HG02852 (cell line): ENCODE measurements around the gene CHD1.

Experiments used
- ATAC-seq: cut with Tn5 transposase; IDR thresholded peaks from one replicate; pipeline ENCODE4 v1.9.1; 2021; ENCODE audit warnings: mild to moderate bottlenecking, moderate library complexity; ENCODE audit not compliant: unreplicated experiment

CHD1 gene

DNA sequence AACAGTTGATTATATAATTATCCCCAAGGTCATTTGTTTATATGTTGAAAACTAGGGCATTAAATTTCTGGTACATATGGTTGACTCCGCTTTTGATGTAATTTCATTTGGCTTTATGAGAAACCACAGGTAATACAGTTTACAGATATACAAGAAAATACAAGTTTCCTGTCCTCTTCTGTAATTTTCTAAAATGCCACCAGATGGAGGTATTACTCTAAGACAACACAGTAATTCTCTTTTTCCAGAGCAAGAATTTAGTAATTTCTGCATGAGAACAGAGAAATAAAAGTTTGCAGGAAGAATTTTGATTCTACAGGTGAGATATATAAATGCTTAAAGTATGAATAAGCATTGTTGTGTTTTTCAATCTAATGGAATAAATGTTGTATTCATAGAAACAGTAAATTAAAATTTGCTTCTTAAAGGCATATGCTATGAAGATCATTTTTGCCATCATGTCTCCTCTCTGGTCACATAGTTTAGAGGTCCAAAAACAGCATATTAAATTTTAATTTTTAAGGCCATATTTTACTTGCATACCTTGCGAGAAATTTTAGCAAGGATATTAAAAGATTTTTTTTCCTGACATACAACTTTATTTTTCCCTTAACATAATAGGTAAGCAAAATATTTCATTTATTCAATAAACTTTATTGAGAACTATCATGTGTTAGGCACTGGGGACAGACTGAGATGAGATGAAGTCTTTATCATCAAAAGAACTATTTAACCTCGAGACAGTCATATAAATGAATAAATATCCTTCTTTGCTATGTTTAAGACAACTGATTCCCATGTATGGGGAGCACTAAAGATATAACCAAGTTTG, 22.7 kb downstream of the CHD1 start:
- no peak for ATAC-seq

- no peak for ATAC-seq
Observed at GRCh38 chr5:98904780-98905179, 24.0 kb downstream of the CHD1 start.

- ATAC-seq: no peak
Observed at GRCh38 chr5:98902733-98903132, 26.1 kb downstream of the CHD1 start.

GRCh38 chr5:98899456-98899855, 29.4 kb downstream of the CHD1 start:
- ATAC-seq: no peak

DNA sequence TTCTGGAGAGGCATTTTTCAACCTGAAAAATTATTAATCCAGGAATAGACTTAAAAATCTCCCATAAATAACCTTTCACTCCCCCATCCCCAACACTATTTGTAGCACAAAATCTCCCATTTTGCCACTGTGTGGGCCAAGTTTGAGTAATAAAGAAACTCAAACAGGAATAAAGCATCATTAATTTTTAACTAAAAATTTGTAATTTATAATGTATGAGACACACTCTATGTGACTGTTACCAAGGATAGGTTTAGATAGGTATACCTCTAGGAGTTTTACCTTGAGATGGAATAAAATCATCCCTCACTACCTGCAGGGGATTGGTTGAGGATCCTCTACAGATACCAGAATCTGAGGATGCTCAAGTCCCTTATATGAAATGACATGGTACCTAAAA, 30.1 kb downstream of the CHD1 start:
- ATAC-seq: no peak

DNA sequence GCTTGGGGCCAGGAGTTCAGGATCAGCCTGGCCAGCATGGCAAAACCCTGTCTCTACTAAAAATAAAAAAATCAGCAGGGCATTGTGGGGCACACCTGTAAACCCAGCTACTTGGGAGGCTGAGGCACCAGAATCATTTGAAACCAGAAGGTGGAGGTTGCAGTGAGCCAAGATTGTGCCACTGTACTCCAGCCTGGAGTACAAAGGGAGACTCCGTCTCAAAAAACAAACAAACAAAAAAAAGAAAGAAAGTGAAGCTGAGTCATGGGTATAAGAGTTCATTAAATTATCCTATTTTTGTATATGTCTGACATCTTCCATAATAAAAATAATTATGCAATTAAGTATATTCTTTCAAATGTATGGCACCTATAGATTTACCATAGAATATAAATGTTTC, 37.2 kb downstream of the CHD1 start:
- no peak for ATAC-seq

- no peak for ATAC-seq
Observed at GRCh38 chr5:98880598-98880997, 48.2 kb downstream of the CHD1 start.

DNA sequence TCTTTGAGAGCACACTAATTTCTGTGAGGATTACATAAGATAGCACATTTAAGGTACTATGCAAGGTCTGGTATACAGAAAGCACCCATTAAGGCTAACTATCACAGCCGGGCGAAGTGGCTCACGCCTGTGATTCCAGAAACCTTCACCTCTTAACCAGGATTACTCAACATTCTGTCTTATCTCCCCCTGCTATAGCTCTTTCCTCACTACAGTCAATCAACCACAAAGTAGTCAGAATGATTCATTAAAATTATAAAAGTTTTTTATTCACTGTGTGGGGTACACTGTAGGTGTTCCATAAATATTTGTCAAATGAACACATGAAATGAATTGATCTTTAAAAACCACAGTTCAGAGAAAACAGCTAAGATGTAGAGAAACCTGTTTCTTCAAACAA, 48.7 kb downstream of the CHD1 start:
- ATAC-seq: no peak

- no peak for ATAC-seq
Observed at GRCh38 chr5:98877600-98877999, 51.2 kb downstream of the CHD1 start.

DNA sequence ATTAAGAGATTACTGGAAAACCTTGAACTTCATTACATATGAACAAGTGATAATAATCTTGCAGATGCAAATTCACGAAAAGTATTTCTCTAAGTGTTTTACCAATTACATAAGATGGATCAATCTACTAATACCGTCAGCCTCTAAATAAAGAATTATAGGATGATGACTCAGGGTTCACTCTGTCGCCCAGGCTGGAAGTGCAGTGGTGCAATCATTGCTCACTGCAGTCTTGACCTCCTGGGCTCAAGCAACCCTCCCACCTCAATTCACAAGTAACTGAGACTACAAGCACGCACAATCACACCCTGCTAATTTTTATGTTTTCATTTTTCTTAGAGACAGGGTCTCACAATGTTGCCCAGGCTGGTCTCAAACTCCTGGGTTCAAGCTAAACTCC, 56.1 kb downstream of the CHD1 start:
- no peak for ATAC-seq

DNA sequence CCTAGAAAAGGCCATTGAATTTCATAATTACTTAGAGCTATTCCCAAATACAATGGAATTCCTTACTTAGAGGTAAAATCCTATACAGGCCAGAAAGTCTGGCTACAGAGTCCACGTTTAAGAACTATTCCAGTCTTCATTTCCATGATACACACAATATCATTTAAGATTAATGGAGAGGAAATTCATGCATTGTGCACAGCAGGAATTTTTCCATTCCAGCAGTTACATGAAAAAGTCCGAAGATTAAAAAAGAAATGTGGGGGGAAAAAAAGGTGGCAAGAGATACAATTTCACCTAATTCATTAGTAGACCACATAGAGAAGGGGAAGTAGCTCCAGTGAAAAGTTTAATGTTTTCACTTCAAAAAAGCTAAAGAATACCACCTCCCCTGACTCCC, 63.1 kb downstream of the CHD1 start:
- no peak for ATAC-seq

GRCh38 chr5:98847054-98847453, 81.8 kb downstream of the CHD1 start:
- no peak for ATAC-seq

- no peak for ATAC-seq
Observed at GRCh38 chr5:98846520-98846919, 82.3 kb downstream of the CHD1 start.

DNA sequence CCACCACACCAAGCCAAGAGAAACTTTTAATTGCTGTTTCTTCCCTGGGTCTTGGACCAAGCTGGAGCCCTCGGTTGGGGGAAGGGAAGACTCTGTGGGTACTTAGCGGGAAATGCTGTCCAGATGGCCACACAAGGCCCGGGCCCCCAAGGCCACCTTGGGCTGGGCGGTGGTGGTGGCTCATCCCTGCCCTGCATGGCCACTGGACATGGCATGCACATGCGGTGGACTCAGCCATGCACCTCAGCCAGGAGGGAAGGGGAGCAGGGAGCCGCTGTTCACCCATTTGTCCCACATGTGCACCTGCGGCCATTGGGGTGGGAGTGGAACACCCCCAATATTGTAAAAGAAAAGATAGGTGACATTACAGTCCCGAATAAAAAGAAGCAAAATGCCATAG, 82.9 kb downstream of the CHD1 start:
- no peak for ATAC-seq

- ATAC-seq: no peak
Observed at GRCh38 chr5:98844865-98845264, 83.9 kb downstream of the CHD1 start.

- no peak for ATAC-seq
Observed at GRCh38 chr5:98843481-98843880, 85.3 kb downstream of the CHD1 start.

- no peak for ATAC-seq
Observed at GRCh38 chr5:98840946-98841345, 87.9 kb downstream of the CHD1 start.

- peak; percentile 61 for ATAC-seq
Observed at GRCh38 chr5:98839469-98840383, 89.1 kb downstream of the CHD1 start.

GRCh38 chr5:98836175-98836574, 92.6 kb downstream of the CHD1 start:
- no peak for ATAC-seq

GRCh38 chr5:98827588-98828284, 101.1 kb downstream of the CHD1 start:
- no peak for ATAC-seq

- no peak for ATAC-seq
Observed at GRCh38 chr5:98827161-98827560, 101.6 kb downstream of the CHD1 start.
